GM21526 (cell line): Measurements from ENCODE around the gene MYOM3.

Experiments
- ATAC-seq: cut with Tn5 transposase; IDR thresholded peaks from one replicate; pipeline ENCODE4 v1.9.1; 2021; ENCODE audit warnings: moderate library complexity; ENCODE audit not compliant: unreplicated experiment, low FRiP score

The MYOM3 gene

GRCh38 chr1:24111996-24112779, at the start of gene MYOM3:
Gene MYOM3, minus strand, starts transcription at chr1:24112135. Its CDS starts 3,499 bp downstream, at chr1:24108636.
- no peak for ATAC-seq

- ATAC-seq, result no peak
Observed at GRCh38 chr1:24161270-24161669, 49.3 kb upstream of the MYOM3 start.

GRCh38 chr1:24159366-24159765, 47.4 kb upstream of the MYOM3 start:
- no peak for ATAC-seq

GRCh38 chr1:24157918-24158481, 46.1 kb upstream of the MYOM3 start:
- ATAC-seq, result no peak

- no peak for ATAC-seq
Observed at GRCh38 chr1:24156542-24157260, 44.8 kb upstream of the MYOM3 start.

GRCh38 chr1:24155011-24155782, 43.3 kb upstream of the MYOM3 start:
- ATAC-seq, result no peak

- no peak for ATAC-seq
Observed at GRCh38 chr1:24154215-24154614, 42.3 kb upstream of the MYOM3 start.

- no peak for ATAC-seq
Observed at GRCh38 chr1:24152631-24153494, 40.9 kb upstream of the MYOM3 start.

GRCh38 chr1:24151175-24151533, 39.2 kb upstream of the MYOM3 start:
- no peak for ATAC-seq

- ATAC-seq, result no peak
Observed at GRCh38 chr1:24150234-24151174, 38.6 kb upstream of the MYOM3 start.

GRCh38 chr1:24149866-24150233, 37.9 kb upstream of the MYOM3 start:
- no peak for ATAC-seq

GRCh38 chr1:24147816-24148215, 35.9 kb upstream of the MYOM3 start:
- no peak for ATAC-seq

GRCh38 chr1:24147194-24147593, 35.3 kb upstream of the MYOM3 start:
- no peak for ATAC-seq

GRCh38 chr1:24142546-24143534, 30.9 kb upstream of the MYOM3 start, which contains the start of gene IL22RA1:
Gene IL22RA1, minus strand, starts transcription at chr1:24143140. Its CDS starts 58 bp downstream, at chr1:24143082.
- ATAC-seq, result no peak

- no peak for ATAC-seq
Observed at GRCh38 chr1:24141311-24141997, 29.5 kb upstream of the MYOM3 start.

- ATAC-seq, result no peak
Observed at GRCh38 chr1:24140741-24141181, 28.8 kb upstream of the MYOM3 start.

GRCh38 chr1:24139841-24140425, 28.0 kb upstream of the MYOM3 start:
- no peak for ATAC-seq
